CD1c-positive myeloid dendritic cell (primary cell): Measurements from ENCODE around the gene EXOSC3.

Experiments
- DNase-seq: peaks from one replicate; pipeline ENCODE4 v3.0.0-alpha.2; 2016; ENCODE audit errors: extremely low spot score

Gene EXOSC3

GRCh38 chr9:37732086-37732741 is 52.6 kb downstream of the EXOSC3 start:
- DNase-seq = no peak

GRCh38 chr9:37730839-37731238 is 54.0 kb downstream of the EXOSC3 start:
- DNase-seq = no peak

- no peak for DNase-seq
Measured at GRCh38 chr9:37730256-37730655, 54.6 kb downstream of the EXOSC3 start.
